Measurements from ENCODE around the gene OR52N2. TPM values are rescaled to one million over a fixed set of nuclear protein-coding genes. Genes with fewer than 3 reads are reported as not detected.

Gene OR52N2
- total RNA-seq (2022) (not detected in 2 replicates), Bru-seq, nascent RNA (not detected), BruChase-seq, experiment 1, labeled RNA remaining after a 6-hour chase (not detected), BruChase-seq, experiment 2, labeled RNA remaining after a 2-hour chase (not detected)
- long read RNA-seq: 0 reads

GRCh38 chr11:5808500-5809121 lies at the start of gene OR52N2:
OR52N2 (plus strand) TSS chr11:5808924; CDS start chr11:5820336, 11,412 bp downstream.
- CTCF ChIA-PET: interaction anchor here (0.7 to 1.8 kb wide), 5 partner anchors 9 to 208 kb away, joined by 4 to 8 read pairs (median 6); partner anchors contain the start of gene TRIM5
- peak within 1 kb of the TSS; percentile 38 for H3K27ac Mint-ChIP-seq (ENCODE audit: unreplicated experiment)
- peaks cover 9% of the 10 kb centered on the region for H3K36me3 Mint-ChIP-seq (ENCODE audit: insufficient read depth, unreplicated experiment)
- no TSS peak for BruUV-seq (replicated peaks)
- intact Hi-C loops (cut with micrococcal nuclease; ENCODE audit: unreplicated experiment): loop anchor here (1.0 to 5.0 kb wide), 7 partner anchors 96 to 1181 kb away; partner anchors contain the start of genes OR51M1 and TRIM6
- peak; percentile 79 for DNase-seq
- peaks cover 48% of the 10 kb centered on the region for H3K27me3 Mint-ChIP-seq (ENCODE audit: unreplicated experiment)
- H3K4me3 Mint-ChIP-seq (ENCODE audit: low read depth, unreplicated experiment): peak within 1 kb of the TSS; percentile 81
- TF ChIP-seq, protein P1, sequence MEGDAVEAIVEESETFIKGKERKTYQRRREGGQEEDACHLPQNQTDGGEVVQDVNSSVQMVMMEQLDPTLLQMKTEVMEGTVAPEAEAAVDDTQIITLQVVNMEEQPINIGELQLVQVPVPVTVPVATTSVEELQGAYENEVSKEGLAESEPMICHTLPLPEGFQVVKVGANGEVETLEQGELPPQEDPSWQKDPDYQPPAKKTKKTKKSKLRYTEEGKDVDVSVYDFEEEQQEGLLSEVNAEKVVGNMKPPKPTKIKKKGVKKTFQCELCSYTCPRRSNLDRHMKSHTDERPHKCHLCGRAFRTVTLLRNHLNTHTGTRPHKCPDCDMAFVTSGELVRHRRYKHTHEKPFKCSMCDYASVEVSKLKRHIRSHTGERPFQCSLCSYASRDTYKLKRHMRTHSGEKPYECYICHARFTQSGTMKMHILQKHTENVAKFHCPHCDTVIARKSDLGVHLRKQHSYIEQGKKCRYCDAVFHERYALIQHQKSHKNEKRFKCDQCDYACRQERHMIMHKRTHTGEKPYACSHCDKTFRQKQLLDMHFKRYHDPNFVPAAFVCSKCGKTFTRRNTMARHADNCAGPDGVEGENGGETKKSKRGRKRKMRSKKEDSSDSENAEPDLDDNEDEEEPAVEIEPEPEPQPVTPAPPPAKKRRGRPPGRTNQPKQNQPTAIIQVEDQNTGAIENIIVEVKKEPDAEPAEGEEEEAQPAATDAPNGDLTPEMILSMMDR (IDR thresholded peaks at IDR 0.05; ENCODE audit: unreplicated experiment): peak; percentile 82
- H3K4me1 Mint-ChIP-seq (ENCODE audit: low read depth, unreplicated experiment): peaks cover 12% of the 10 kb centered on the region
- no peaks in the 10 kb centered on the region for H3K9me3 Mint-ChIP-seq (ENCODE audit: low read depth, unreplicated experiment)

GRCh38 chr11:5767056-5767455 lies 41.7 kb upstream of the OR52N2 start:
- no TSS peak for BruUV-seq (replicated peaks)
- Mint-ChIP-seq H3K4me3 (ENCODE audit: low read depth, unreplicated experiment) (no peak overlapping the region), H3K4me1 (ENCODE audit: low read depth, unreplicated experiment) (no peaks in the 10 kb centered on the region), H3K27me3 (ENCODE audit: unreplicated experiment) (no peaks in the 10 kb centered on the region), H3K9me3 (ENCODE audit: low read depth, unreplicated experiment) (no peaks in the 10 kb centered on the region), H3K36me3 (ENCODE audit: insufficient read depth, unreplicated experiment) (no peaks in the 10 kb centered on the region), H3K27ac (ENCODE audit: unreplicated experiment) (no peak overlapping the region)
- intact Hi-C loops (cut with micrococcal nuclease; ENCODE audit: unreplicated experiment): no loop called here
- CTCF ChIA-PET: no interaction called here
- no peak for DNase-seq
- TF ChIP-seq, protein P1 (IDR thresholded peaks at IDR 0.05; ENCODE audit: unreplicated experiment): no peak

- Mint-ChIP-seq H3K4me1 (ENCODE audit: low read depth, unreplicated experiment) (no peaks in the 10 kb centered on the region), H3K36me3 (ENCODE audit: insufficient read depth, unreplicated experiment) (no peaks in the 10 kb centered on the region), H3K27ac (ENCODE audit: unreplicated experiment) (no peak within 1 kb of the TSS), H3K27me3 (ENCODE audit: unreplicated experiment) (peaks cover 13% of the 10 kb centered on the region), H3K9me3 (ENCODE audit: low read depth, unreplicated experiment) (peaks cover under 1% of the 10 kb centered on the region), H3K4me3 (ENCODE audit: low read depth, unreplicated experiment) (no peak within 1 kb of the TSS)
- CTCF ChIA-PET: no interaction called here
- no TSS peak for BruUV-seq (replicated peaks)
- no peak for DNase-seq
- TF ChIP-seq, protein P1 (IDR thresholded peaks at IDR 0.05; ENCODE audit: unreplicated experiment): no peak
- intact Hi-C loops (cut with micrococcal nuclease; ENCODE audit: unreplicated experiment): no loop called here
Observed at GRCh38 chr11:5783255-5783654, 25.5 kb upstream of the OR52N2 start, which contains the start of gene OR52N5. OR52N5 (minus strand) TSS chr11:5783355; CDS start chr11:5778634, 4,721 bp downstream.

DNA sequence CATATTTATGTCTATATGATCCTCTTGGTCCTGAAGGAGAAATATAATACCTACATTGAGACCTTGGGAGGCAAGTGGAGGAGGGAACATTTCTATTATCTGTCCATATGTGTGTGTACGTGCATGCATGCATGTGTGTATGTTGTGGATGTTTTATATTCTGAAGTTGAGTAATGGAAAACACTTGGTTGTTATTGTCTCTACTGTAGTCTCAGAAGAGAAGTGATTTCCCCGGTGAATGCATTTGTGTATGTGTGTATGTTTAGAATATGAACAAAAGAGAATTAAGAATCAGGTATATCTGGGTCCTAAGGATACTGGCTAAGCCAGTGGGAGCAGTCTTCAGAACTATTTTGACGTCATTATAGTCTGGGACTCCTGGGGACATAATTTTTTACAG lies 17.6 kb upstream of the OR52N2 start, which contains the start of gene OR52N1:
Gene OR52N1 (minus strand): TSS at position 101 of the 400 bp plus-strand sequence. CDS start 2,449 bp downstream, outside the sequence.
- CTCF ChIA-PET: no interaction called here
- no TSS peak for BruUV-seq (replicated peaks)

More for the DNA sequence above, 17.6 kb upstream of the OR52N2 start, which contains the start of gene OR52N1:
- Mint-ChIP-seq H3K36me3 (ENCODE audit: insufficient read depth, unreplicated experiment) (no peaks in the 10 kb centered on the region), H3K4me1 (ENCODE audit: low read depth, unreplicated experiment) (no peaks in the 10 kb centered on the region), H3K4me3 (ENCODE audit: low read depth, unreplicated experiment) (no peak within 1 kb of the TSS), H3K27ac (ENCODE audit: unreplicated experiment) (no peak within 1 kb of the TSS), H3K9me3 (ENCODE audit: low read depth, unreplicated experiment) (no peaks in the 10 kb centered on the region), H3K27me3 (ENCODE audit: unreplicated experiment) (no peaks in the 10 kb centered on the region)
- TF ChIP-seq, protein P1 (IDR thresholded peaks at IDR 0.05; ENCODE audit: unreplicated experiment): no peak
- intact Hi-C loops (cut with micrococcal nuclease; ENCODE audit: unreplicated experiment): no loop called here
- DNase-seq: no peak

All from Calu3 (cell line).